ENCODE results near the gene ST8SIA6. TPM values are rescaled to one million over a fixed set of nuclear protein-coding genes. Genes with fewer than 3 reads are reported as not detected.
"Not testable (repeated sequence)": the region's sequence is repeated elsewhere in the genome, so short reads cannot be mapped to it uniquely, and the experiment has no call there.

The ST8SIA6 gene
- total RNA-seq, 1 donor from 2014 or later, result 12.5 TPM

GRCh38 chr10:17343118-17343517 is 111.3 kb downstream of the ST8SIA6 start:
- no peak for TF ChIP-seq CTCF (IDR thresholded peaks at IDR 0.05)
- no peak for ATAC-seq
- Histone ChIP-seq H3K4me3 (no peak overlapping the region), H3K27ac (no peak overlapping the region), H3K4me1 (no peaks in the 10 kb centered on the region), H3K27me3 (ENCODE audit: low read depth) (no peaks in the 10 kb centered on the region), H3K9me3 (peaks cover 15% of the 10 kb centered on the region), H3K36me3 (no peaks in the 10 kb centered on the region)
- intact Hi-C loops (cut with DNase I), result no loop called here
- DNase-seq, result no peak

DNA sequence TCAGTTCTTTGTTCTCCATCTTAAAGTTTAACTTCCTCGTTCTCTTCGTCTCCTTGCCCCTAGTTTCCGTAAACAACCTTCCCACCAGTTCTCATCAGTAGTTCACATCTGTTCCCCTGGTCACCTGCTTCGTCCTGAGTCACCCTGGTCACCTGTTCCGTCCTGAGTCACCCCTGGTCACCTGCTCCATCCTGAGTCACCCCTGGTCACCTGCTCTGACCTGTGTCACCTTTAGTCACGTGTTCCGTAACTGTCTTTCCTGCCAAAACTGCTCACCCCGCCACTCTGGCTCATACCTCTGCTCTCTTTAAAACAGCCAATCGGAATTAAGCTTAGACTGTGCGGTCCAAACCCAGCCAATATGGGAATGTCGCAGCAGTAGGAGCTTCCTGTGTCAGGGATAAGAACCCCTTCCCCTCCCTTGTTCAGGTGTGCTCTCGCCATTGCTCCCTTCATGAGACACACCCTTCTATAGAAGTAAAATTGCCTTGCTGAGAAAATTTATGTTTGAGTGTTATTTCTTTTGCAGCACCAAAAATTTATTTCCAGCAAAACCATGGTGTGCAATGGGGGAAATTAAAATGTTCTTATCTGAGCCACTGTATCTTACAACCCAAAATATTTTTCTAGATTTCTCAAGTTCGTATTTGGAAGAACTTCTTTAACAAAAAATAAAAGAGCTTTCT is 114.1 kb downstream of the ST8SIA6 start:
- DNase-seq (no peak), ATAC-seq (no peak)
- Histone ChIP-seq H3K36me3 (no peaks in the 10 kb centered on the region), H3K9me3 (peaks cover 15% of the 10 kb centered on the region), H3K27me3 (ENCODE audit: low read depth) (no peaks in the 10 kb centered on the region), H3K27ac (no peak overlapping the region), H3K4me3 (no peak overlapping the region), H3K4me1 (no peaks in the 10 kb centered on the region)
- intact Hi-C loops (cut with DNase I), result no loop called here
- no peak for TF ChIP-seq CTCF (IDR thresholded peaks at IDR 0.05)

DNA sequence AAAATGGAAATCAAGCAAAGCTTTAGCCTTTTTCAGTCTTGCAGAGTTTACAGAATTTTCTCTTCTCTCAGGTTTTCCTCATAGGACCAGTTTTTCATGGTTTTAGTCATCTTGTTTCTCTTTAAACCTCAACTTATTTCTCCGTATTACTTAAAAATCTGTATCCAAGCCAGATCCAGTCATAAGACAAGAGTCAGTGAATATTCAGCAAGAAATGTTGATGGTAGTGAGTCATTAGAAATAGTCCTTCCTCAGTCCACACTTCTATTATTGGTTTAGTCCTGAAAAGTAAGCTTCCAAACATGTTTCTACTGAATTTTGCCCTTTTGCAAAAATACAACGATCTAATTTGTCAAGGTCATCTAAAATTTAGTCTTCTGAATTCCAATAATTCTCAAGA is 119.3 kb downstream of the ST8SIA6 start:
- no peaks in the 10 kb centered on the region for H3K27me3 ChIP-seq (ENCODE audit: low read depth)
- ATAC-seq (no peak), DNase-seq (no peak)
- no peaks in the 10 kb centered on the region for H3K36me3 ChIP-seq
- peaks cover 3% of the 10 kb centered on the region for H3K9me3 ChIP-seq
- no peak overlapping the region for H3K4me3 ChIP-seq
- no peak overlapping the region for H3K27ac ChIP-seq
- no peak for TF ChIP-seq CTCF (IDR thresholded peaks at IDR 0.05)
- H3K4me1 ChIP-seq, result no peaks in the 10 kb centered on the region
- intact Hi-C loops (cut with DNase I), result no loop called here

DNA sequence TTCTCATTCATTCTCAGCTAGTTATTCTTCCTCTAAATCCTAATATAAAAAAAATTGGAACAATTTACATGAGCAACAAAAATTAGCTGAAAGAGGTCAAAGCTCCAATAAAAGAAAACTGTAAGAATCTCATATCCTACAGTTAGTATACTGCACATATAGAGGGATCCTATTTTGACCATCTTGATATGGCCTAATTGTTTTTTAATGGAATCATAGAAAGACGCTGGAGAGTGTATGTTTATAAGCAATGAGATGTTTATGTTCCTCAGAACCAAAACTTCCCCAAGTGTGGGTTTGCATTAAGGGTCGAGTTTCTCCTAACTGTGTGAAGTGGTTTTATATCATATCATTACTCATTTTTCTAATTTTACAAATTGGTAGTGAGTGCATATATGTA is 123.9 kb downstream of the ST8SIA6 start:
- Histone ChIP-seq H3K4me3 (no peak overlapping the region), H3K27me3 (ENCODE audit: low read depth) (no peaks in the 10 kb centered on the region), H3K9me3 (no peaks in the 10 kb centered on the region), H3K36me3 (no peaks in the 10 kb centered on the region), H3K27ac (no peak overlapping the region), H3K4me1 (no peaks in the 10 kb centered on the region)
- ATAC-seq (no peak), DNase-seq (no peak)
- intact Hi-C loops (cut with DNase I), result no loop called here
- no peak for TF ChIP-seq CTCF (IDR thresholded peaks at IDR 0.05)

DNA sequence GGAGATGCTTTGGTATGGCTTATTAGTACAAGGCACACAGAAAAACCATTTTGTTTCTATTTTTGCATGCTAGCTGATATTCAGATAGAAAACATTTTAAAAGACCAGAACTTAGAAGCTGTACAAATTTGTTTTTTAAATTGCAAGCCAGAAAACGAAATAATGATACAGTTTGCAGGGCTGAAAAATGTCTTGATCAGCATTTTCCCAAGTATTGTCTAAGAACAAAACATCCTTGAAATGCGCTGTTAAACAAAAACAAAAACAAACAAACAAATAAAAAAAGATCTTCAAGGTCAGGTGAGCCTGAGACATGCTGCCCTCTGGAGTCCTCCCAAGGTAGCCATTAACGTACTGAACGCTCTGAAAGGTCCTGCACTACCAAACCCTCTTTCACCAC is 128.0 kb downstream of the ST8SIA6 start:
- H3K36me3 ChIP-seq, result no peaks in the 10 kb centered on the region
- no peak for TF ChIP-seq CTCF (IDR thresholded peaks at IDR 0.05)

DNA sequence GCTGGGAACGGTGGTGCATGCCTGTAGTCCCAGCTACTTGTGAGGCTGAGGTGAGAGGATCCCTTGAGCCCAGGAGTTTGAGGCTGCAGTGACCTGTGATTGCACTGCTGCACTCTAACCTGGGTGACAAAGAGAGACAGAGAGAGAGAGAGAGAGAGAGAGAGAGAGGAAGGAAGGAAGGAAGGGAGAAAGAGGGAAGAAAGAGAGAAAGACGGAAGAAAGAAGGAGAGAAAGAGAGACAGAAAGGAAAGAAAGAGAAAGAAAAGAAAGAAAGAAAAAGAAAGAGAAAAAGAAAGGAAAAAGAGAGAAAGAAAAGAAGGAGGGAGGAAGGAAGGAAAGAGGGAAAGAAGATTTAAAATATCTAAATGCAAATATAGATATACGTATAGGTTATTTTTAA is 132.4 kb downstream of the ST8SIA6 start:
- H3K27ac ChIP-seq; H3K4me1 ChIP-seq; ATAC-seq; H3K36me3 ChIP-seq; H3K27me3 ChIP-seq (ENCODE audit: low read depth); DNase-seq; H3K9me3 ChIP-seq; intact Hi-C loops (cut with DNase I); H3K4me3 ChIP-seq: not testable (repeated sequence)

More for the DNA sequence above, 128.0 kb downstream of the ST8SIA6 start:
- Histone ChIP-seq H3K27ac (no peak overlapping the region), H3K9me3 (no peaks in the 10 kb centered on the region), H3K27me3 (ENCODE audit: low read depth) (no peaks in the 10 kb centered on the region), H3K4me1 (no peaks in the 10 kb centered on the region), H3K4me3 (no peak overlapping the region)
- ATAC-seq (no peak), DNase-seq (no peak)
- intact Hi-C loops (cut with DNase I), result no loop called here

All from lower lobe of right lung (tissue), 2 donors.